Measurements from ENCODE around the gene CYP1B1.
A peak's percentile ranks its signal among the peaks of the same experiment; 100 is the strongest.

Gene CYP1B1
- 0 to 0.97 (median 0) reads per million in 3 donors for total RNA-seq

DNA sequence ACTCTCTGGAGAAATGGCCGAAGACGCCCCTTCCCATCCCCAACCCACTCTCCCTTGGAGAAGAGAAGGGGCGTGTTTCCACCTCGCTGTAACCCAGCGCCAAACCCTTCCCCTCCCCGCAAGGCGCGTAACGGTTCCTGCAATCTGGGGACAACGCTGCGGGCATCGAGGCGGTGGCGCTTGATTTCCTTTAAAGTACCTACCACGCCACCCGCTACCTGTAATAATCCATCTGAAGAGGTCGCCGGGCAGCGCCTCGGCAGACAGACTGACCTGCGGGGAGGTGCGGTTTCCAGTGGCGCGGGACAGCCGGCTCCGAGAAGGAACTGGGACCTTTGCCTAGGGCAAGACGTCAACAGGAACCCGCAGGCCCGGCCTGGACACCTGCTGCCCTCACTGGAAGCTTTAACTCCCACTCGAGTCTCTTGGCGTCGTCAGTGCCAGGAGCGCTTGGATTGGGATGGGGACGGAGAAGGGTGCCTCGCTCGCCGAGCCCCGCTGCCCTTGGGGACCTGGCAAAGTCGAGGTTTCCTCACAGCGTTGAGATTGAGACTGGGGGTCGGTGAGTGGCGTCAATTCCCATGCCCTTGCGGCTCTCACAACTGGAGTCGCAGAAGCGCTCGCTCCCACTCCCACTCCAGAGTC is at the start of gene CYP1B1:
CYP1B1 (minus strand) TSS at position 645 of the 645 bp plus-strand sequence. CDS start 763 bp downstream, outside the sequence.
- peaks cover 34% of the 10 kb centered on the region for H3K27me3 ChIP-seq (replicated peaks; ENCODE audit: control insufficient read depth, insufficient read depth, low read length, poor library complexity, severe bottlenecking)
- H3K4me3 ChIP-seq (ENCODE audit: insufficient read depth, low read depth, low read length, poor library complexity, severe bottlenecking), result no peak within 1 kb of the TSS
- peaks cover 7% of the 10 kb centered on the region for H3K4me1 ChIP-seq (ENCODE audit: control insufficient read depth, insufficient read depth, low read length, poor library complexity, severe bottlenecking)
- no peak for DNase-seq
- no peaks in the 10 kb centered on the region for H3K36me3 ChIP-seq (ENCODE audit: control insufficient read depth, insufficient read depth, low read length)
- H3K9me3 ChIP-seq (ENCODE audit: control insufficient read depth, low read length), result no peaks in the 10 kb centered on the region
- H3K27ac ChIP-seq (ENCODE audit: insufficient read depth, low read length, poor library complexity, severe bottlenecking), result no peak within 1 kb of the TSS

DNA sequence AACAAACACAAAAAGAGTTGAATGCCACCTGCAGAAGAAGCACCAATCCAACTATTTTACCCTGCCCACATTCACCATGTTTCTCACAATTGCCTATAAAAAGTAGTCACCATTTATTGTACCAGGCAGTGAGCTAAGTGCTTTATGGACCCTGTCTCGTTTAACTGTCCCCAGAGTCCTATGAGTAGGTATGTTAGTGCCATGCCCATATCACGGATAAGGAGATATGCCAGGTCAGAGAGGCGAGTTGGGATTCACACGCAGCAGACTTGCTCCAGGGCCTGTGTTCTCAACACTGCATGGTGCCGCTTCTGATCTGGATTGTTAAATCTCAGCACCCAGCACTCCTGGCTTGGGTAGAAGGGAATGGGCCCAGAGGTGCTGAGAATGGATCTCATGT is 49.1 kb upstream of the CYP1B1 start:
- no peak for DNase-seq
- Histone ChIP-seq H3K9me3 (ENCODE audit: control insufficient read depth, low read length) (no peaks in the 10 kb centered on the region), H3K4me3 (ENCODE audit: insufficient read depth, low read depth, low read length, poor library complexity, severe bottlenecking) (no peak overlapping the region), H3K4me1 (ENCODE audit: control insufficient read depth, insufficient read depth, low read length, poor library complexity, severe bottlenecking) (no peaks in the 10 kb centered on the region), H3K27ac (ENCODE audit: insufficient read depth, low read length, poor library complexity, severe bottlenecking) (no peak overlapping the region), H3K27me3 (replicated peaks; ENCODE audit: control insufficient read depth, insufficient read depth, low read length, poor library complexity, severe bottlenecking) (no peaks in the 10 kb centered on the region), H3K36me3 (ENCODE audit: control insufficient read depth, insufficient read depth, low read length) (no peaks in the 10 kb centered on the region)

DNA sequence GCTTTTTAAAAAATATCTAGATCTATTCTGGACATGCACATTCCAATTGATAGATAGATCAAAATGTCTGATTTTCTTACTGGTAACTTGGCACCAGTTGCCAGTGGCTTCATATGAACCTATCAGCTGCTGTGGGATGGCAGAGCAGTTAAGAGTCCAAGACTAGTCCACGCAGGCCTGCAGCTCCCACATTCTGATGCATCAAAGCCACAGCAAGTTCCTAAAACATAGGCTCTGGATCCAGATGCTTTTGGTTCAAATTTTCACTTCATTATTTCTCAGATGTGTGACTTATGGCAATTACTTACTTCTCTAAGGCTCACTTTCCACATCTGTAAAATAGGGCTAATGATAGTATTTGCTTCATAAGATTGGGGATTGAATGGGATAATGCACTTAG is 48.0 kb upstream of the CYP1B1 start:
- Histone ChIP-seq H3K27me3 (replicated peaks; ENCODE audit: control insufficient read depth, insufficient read depth, low read length, poor library complexity, severe bottlenecking) (no peaks in the 10 kb centered on the region), H3K36me3 (ENCODE audit: control insufficient read depth, insufficient read depth, low read length) (no peaks in the 10 kb centered on the region), H3K27ac (ENCODE audit: insufficient read depth, low read length, poor library complexity, severe bottlenecking) (no peak overlapping the region), H3K4me3 (ENCODE audit: insufficient read depth, low read depth, low read length, poor library complexity, severe bottlenecking) (no peak overlapping the region), H3K9me3 (ENCODE audit: control insufficient read depth, low read length) (no peaks in the 10 kb centered on the region), H3K4me1 (ENCODE audit: control insufficient read depth, insufficient read depth, low read length, poor library complexity, severe bottlenecking) (no peaks in the 10 kb centered on the region)
- no peak for DNase-seq

DNA sequence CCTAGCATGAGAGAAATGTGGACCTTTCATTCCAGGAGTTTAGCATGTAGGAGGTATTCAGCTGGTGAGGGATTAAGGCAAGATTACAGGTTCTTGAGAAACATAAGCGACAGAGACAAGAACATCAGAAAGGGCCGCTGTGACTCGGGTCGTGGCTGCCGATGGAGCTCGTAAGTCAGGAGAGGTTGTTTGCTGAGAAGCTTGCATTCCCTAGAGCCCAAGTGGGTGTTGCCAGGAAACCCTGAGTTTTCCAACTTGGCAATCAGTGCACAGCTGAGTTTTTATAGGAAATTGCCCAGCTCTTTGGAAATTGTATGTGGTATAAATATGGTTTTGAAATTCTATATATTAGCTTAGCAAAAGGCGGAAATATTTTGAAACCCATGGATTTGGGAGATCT is 46.4 kb upstream of the CYP1B1 start:
- H3K4me1 ChIP-seq (ENCODE audit: control insufficient read depth, insufficient read depth, low read length, poor library complexity, severe bottlenecking), result no peaks in the 10 kb centered on the region
- no peak overlapping the region for H3K27ac ChIP-seq (ENCODE audit: insufficient read depth, low read length, poor library complexity, severe bottlenecking)
- H3K36me3 ChIP-seq (ENCODE audit: control insufficient read depth, insufficient read depth, low read length), result no peaks in the 10 kb centered on the region
- no peak overlapping the region for H3K4me3 ChIP-seq (ENCODE audit: insufficient read depth, low read depth, low read length, poor library complexity, severe bottlenecking)
- DNase-seq, result no peak
- no peaks in the 10 kb centered on the region for H3K9me3 ChIP-seq (ENCODE audit: control insufficient read depth, low read length)
- H3K27me3 ChIP-seq (replicated peaks; ENCODE audit: control insufficient read depth, insufficient read depth, low read length, poor library complexity, severe bottlenecking), result no peaks in the 10 kb centered on the region

DNA sequence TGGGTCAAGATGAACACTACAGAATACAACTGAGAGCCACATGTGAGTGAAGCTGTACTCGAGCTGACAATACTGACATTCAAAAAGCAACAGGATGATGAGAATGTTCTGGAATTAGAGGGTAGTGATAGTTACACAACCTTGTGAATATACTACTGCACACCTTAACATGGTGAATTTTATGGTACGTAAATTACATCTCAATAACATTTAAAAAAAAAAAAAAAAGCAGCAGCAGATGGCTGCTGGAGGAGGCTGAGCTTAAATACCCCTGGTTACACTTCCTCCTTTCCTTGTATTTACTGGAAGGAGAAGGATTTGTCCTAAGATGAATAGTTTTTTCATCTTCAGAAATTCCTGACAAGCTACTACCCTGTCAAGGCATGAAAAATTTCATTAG is 45.5 kb upstream of the CYP1B1 start:
- DNase-seq, result no peak
- no peaks in the 10 kb centered on the region for H3K4me1 ChIP-seq (ENCODE audit: control insufficient read depth, insufficient read depth, low read length, poor library complexity, severe bottlenecking)
- H3K27ac ChIP-seq (ENCODE audit: insufficient read depth, low read length, poor library complexity, severe bottlenecking), result no peak overlapping the region
- no peaks in the 10 kb centered on the region for H3K9me3 ChIP-seq (ENCODE audit: control insufficient read depth, low read length)
- H3K27me3 ChIP-seq (replicated peaks; ENCODE audit: control insufficient read depth, insufficient read depth, low read length, poor library complexity, severe bottlenecking), result no peaks in the 10 kb centered on the region
- H3K36me3 ChIP-seq (ENCODE audit: control insufficient read depth, insufficient read depth, low read length), result no peaks in the 10 kb centered on the region
- no peak overlapping the region for H3K4me3 ChIP-seq (ENCODE audit: insufficient read depth, low read depth, low read length, poor library complexity, severe bottlenecking)

DNA sequence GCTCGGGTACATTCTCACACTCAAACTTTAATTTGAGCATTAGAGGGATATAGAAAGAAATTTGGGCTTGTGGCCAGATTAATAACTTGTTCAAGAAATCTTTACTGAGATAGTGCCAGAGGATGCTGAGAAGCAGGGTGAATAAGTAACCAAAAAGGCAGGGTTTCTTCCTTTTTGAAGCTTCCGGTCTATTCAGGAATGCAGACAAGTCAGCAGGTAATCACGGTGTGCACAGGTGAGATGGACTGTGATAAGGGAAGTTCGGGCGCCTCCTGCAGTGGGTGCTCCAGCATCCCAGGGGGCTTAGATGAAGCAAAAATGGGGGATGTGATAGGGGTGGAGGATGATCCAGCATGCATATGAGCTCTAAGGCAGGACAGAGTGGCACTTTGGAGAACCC is 44.9 kb upstream of the CYP1B1 start:
- Histone ChIP-seq H3K27ac (ENCODE audit: insufficient read depth, low read length, poor library complexity, severe bottlenecking) (no peak overlapping the region), H3K4me3 (ENCODE audit: insufficient read depth, low read depth, low read length, poor library complexity, severe bottlenecking) (no peak overlapping the region), H3K4me1 (ENCODE audit: control insufficient read depth, insufficient read depth, low read length, poor library complexity, severe bottlenecking) (no peaks in the 10 kb centered on the region), H3K36me3 (ENCODE audit: control insufficient read depth, insufficient read depth, low read length) (no peaks in the 10 kb centered on the region), H3K9me3 (ENCODE audit: control insufficient read depth, low read length) (no peaks in the 10 kb centered on the region), H3K27me3 (replicated peaks; ENCODE audit: control insufficient read depth, insufficient read depth, low read length, poor library complexity, severe bottlenecking) (no peaks in the 10 kb centered on the region)
- DNase-seq, result no peak

GRCh38 chr2:38120264-38120592 is 44.3 kb upstream of the CYP1B1 start:
- no peaks in the 10 kb centered on the region for H3K27me3 ChIP-seq (replicated peaks; ENCODE audit: control insufficient read depth, insufficient read depth, low read length, poor library complexity, severe bottlenecking)
- no peaks in the 10 kb centered on the region for H3K9me3 ChIP-seq (ENCODE audit: control insufficient read depth, low read length)
- H3K4me3 ChIP-seq (ENCODE audit: insufficient read depth, low read depth, low read length, poor library complexity, severe bottlenecking), result no peak overlapping the region
- H3K36me3 ChIP-seq (ENCODE audit: control insufficient read depth, insufficient read depth, low read length), result no peaks in the 10 kb centered on the region
- no peak overlapping the region for H3K27ac ChIP-seq (ENCODE audit: insufficient read depth, low read length, poor library complexity, severe bottlenecking)
- no peaks in the 10 kb centered on the region for H3K4me1 ChIP-seq (ENCODE audit: control insufficient read depth, insufficient read depth, low read length, poor library complexity, severe bottlenecking)
- no peak for DNase-seq

GRCh38 chr2:38116762-38117161 is 40.8 kb upstream of the CYP1B1 start:
- H3K27ac ChIP-seq (ENCODE audit: insufficient read depth, low read length, poor library complexity, severe bottlenecking), result no peak overlapping the region
- DNase-seq, result no peak
- no peaks in the 10 kb centered on the region for H3K4me1 ChIP-seq (ENCODE audit: control insufficient read depth, insufficient read depth, low read length, poor library complexity, severe bottlenecking)
- H3K4me3 ChIP-seq (ENCODE audit: insufficient read depth, low read depth, low read length, poor library complexity, severe bottlenecking), result no peak overlapping the region
- H3K36me3 ChIP-seq (ENCODE audit: control insufficient read depth, insufficient read depth, low read length), result no peaks in the 10 kb centered on the region
- H3K27me3 ChIP-seq (replicated peaks; ENCODE audit: control insufficient read depth, insufficient read depth, low read length, poor library complexity, severe bottlenecking), result no peaks in the 10 kb centered on the region
- H3K9me3 ChIP-seq (ENCODE audit: control insufficient read depth, low read length), result no peaks in the 10 kb centered on the region

GRCh38 chr2:38115216-38116032 is 39.5 kb upstream of the CYP1B1 start:
- H3K27ac ChIP-seq (ENCODE audit: insufficient read depth, low read length, poor library complexity, severe bottlenecking), result no peak overlapping the region
- no peaks in the 10 kb centered on the region for H3K4me1 ChIP-seq (ENCODE audit: control insufficient read depth, insufficient read depth, low read length, poor library complexity, severe bottlenecking)
- H3K36me3 ChIP-seq (ENCODE audit: control insufficient read depth, insufficient read depth, low read length), result no peaks in the 10 kb centered on the region
- H3K9me3 ChIP-seq (ENCODE audit: control insufficient read depth, low read length), result no peaks in the 10 kb centered on the region
- no peak overlapping the region for H3K4me3 ChIP-seq (ENCODE audit: insufficient read depth, low read depth, low read length, poor library complexity, severe bottlenecking)
- DNase-seq, result peak in 2 of 3 donors; percentile 9 to 18
- H3K27me3 ChIP-seq (replicated peaks; ENCODE audit: control insufficient read depth, insufficient read depth, low read length, poor library complexity, severe bottlenecking), result no peaks in the 10 kb centered on the region

- Histone ChIP-seq H3K4me1 (ENCODE audit: control insufficient read depth, insufficient read depth, low read length, poor library complexity, severe bottlenecking) (no peaks in the 10 kb centered on the region), H3K4me3 (ENCODE audit: insufficient read depth, low read depth, low read length, poor library complexity, severe bottlenecking) (no peak overlapping the region), H3K27ac (ENCODE audit: insufficient read depth, low read length, poor library complexity, severe bottlenecking) (no peak overlapping the region), H3K9me3 (ENCODE audit: control insufficient read depth, low read length) (no peaks in the 10 kb centered on the region), H3K27me3 (replicated peaks; ENCODE audit: control insufficient read depth, insufficient read depth, low read length, poor library complexity, severe bottlenecking) (peaks cover 3% of the 10 kb centered on the region), H3K36me3 (ENCODE audit: control insufficient read depth, insufficient read depth, low read length) (no peaks in the 10 kb centered on the region)
- no peak for DNase-seq
These were observed 38.2 kb upstream of the CYP1B1 start for GRCh38 chr2:38113981-38114708.
